Stomach (tissue), 9 donors: ENCODE measurements around the gene TGM2. TPM values are rescaled to one million over a fixed set of nuclear protein-coding genes. Genes with fewer than 3 reads are reported as not detected.

ENCODE experiments used
- DNase-seq, 2 donors: peaks; one replicate each; pipeline versions ENCODE4 v3.0.0 to v3.0.0-alpha.2; 2013 to 2019
- H3K27ac ChIP-seq, 5 donors: fragments of 200-600 bp in 4 of 5; sonication (generic) in 4 of 5; one replicate each; pipeline ENCODE4 v1.5.1; 2013 to 2019; ENCODE audit warnings: mild to moderate bottlenecking in 1 of 5, moderate library complexity in 1 of 5
- H3K27me3 ChIP-seq, 3 donors: fragments of 200-600 bp; sonication (generic); one replicate each; pipeline ENCODE4 v1.5.1; 2017 to 2019; ENCODE audit warnings: mixed run types in 1 of 3
- H3K36me3 ChIP-seq, 4 donors: fragments of 200-600 bp; sonication (generic); 1 replicate in 3 of 4; 2 replicates in 1 of 4; pipeline ENCODE4 v1.5.1; 2016 to 2019
- H3K4me1 ChIP-seq, 4 donors: fragments of 200-600 bp; sonication (generic); one replicate each; pipeline ENCODE4 v1.5.1; 2016 to 2019
- H3K4me3 ChIP-seq, 4 donors: fragments of 200-600 bp; sonication (generic) in 3 of 4; one replicate each; pipeline ENCODE4 v1.5.1; 2016 to 2019; ENCODE audit warnings: mild to moderate bottlenecking in 1 of 4
- H3K9me3 ChIP-seq, 4 donors: fragments of 200-600 bp; sonication (generic); one replicate each; pipeline ENCODE4 v1.5.1; 2016 to 2019
- EP300 ChIP-seq: sonication (generic); formaldehyde crosslinking; IDR thresholded peaks from one replicate; pipeline ENCODE4 v1.6.1; 2017; ENCODE audit warnings: antibody characterized with exemption
- POLR2A ChIP-seq, 4 donors: fragments of 450-650 bp; IDR thresholded peaks; one replicate each; pipeline ENCODE4 v1.6.1; 2016; ENCODE audit warnings: antibody characterized with exemption in 4 of 4, control low read depth in 2 of 4, mild to moderate bottlenecking in 1 of 4, moderate library complexity in 1 of 4
- POLR2AphosphoS5 ChIP-seq, 3 donors: sonication (generic); formaldehyde crosslinking; IDR thresholded peaks; one replicate each; pipeline ENCODE4 v1.6.1; 2016; ENCODE audit warnings: antibody characterized with exemption in 3 of 3
- WGBS, 5 donors: extraction: QIAGEN DNeasy Blood & Tissue Kit in 3 of 5; methylation state at CpG; one replicate each; pipeline versions ENCODE4 v1.1.5 to v1.1.7; 2013 to 2018; 5-methylcytosine and 5-hydroxymethylcytosine counted together
- intact Hi-C: fragments of 100-400 bp; cut with DNase I; formaldehyde crosslinking; loops from one replicate; pipeline ENCODE4 v1.15.1; 2023; ENCODE audit warnings: low total_unique reads
- polyA plus RNA-seq, 3 donors: library from polyadenylated mRNA; stranded (reverse); fragments of 200-250 nt; gene quantifications; one replicate each; pipeline ENCODE4 v1.2.3, GENCODE V29; 2013
- total RNA-seq, 5 donors: library from RNA; depleted of rRNA; stranded (reverse); fragments of >200 nt; gene quantifications; one replicate each; pipeline versions ENCODE4 v1.1.0 to v1.2.3, GENCODE V29; 2014 to 2016
- TF ChIP-seq, protein P1 (sequence below), 7 experiments: fragments of 450-650 bp in 4 of 7; fragments of 200-600 bp in 3 of 7; sonication (generic) in 3 of 7; IDR thresholded peaks; one replicate each; pipeline ENCODE4 v1.5.1; 2016 to 2019; ENCODE audit warnings: antibody characterized with exemption in 7 of 7, control low read depth in 2 of 7, mild to moderate bottlenecking in 1 of 7
- donor health status: healthy with polysubstance abuse.
- donor health status: Bipolar disorder and iron deficiency.
- donor health status: healthy.

TGM2 gene
- total and polyA plus RNA-seq, 8 donors: 16.2 to 195 (median 33.3) TPM

- no peaks in the 10 kb centered on the region for H3K9me3 ChIP-seq
- H3K36me3 ChIP-seq: peaks cover 0 to 22% (median 10%) of the 10 kb centered on the region in 4 donors
- intact Hi-C loops: no loop called here
- WGBS, 5 donors: 39 to 62% (median 55%) methylated on average over 6 to 7 of the region's 7 CpGs
- peak; percentile 6 to 33 for DNase-seq
- H3K27ac ChIP-seq: peak overlapping the region; percentile 67 to 88 (median 75)
- no peaks in the 10 kb centered on the region for H3K27me3 ChIP-seq
- no peak overlapping the region for H3K4me3 ChIP-seq
- TF ChIP-seq POLR2AphosphoS5 (IDR thresholded peaks at IDR 0.05): no peak
- TF ChIP-seq POLR2A (IDR thresholded peaks at IDR 0.05): no peak
- no peak for TF ChIP-seq EP300
- TF ChIP-seq, protein P1, sequence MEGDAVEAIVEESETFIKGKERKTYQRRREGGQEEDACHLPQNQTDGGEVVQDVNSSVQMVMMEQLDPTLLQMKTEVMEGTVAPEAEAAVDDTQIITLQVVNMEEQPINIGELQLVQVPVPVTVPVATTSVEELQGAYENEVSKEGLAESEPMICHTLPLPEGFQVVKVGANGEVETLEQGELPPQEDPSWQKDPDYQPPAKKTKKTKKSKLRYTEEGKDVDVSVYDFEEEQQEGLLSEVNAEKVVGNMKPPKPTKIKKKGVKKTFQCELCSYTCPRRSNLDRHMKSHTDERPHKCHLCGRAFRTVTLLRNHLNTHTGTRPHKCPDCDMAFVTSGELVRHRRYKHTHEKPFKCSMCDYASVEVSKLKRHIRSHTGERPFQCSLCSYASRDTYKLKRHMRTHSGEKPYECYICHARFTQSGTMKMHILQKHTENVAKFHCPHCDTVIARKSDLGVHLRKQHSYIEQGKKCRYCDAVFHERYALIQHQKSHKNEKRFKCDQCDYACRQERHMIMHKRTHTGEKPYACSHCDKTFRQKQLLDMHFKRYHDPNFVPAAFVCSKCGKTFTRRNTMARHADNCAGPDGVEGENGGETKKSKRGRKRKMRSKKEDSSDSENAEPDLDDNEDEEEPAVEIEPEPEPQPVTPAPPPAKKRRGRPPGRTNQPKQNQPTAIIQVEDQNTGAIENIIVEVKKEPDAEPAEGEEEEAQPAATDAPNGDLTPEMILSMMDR (IDR thresholded peaks at IDR 0.05): no peak
- peaks cover 33 to 48% (median 37%) of the 10 kb centered on the region in 4 donors for H3K4me1 ChIP-seq
Observed at GRCh38 chr20:38126146-38126921, 38.7 kb downstream of the TGM2 start.

DNA sequence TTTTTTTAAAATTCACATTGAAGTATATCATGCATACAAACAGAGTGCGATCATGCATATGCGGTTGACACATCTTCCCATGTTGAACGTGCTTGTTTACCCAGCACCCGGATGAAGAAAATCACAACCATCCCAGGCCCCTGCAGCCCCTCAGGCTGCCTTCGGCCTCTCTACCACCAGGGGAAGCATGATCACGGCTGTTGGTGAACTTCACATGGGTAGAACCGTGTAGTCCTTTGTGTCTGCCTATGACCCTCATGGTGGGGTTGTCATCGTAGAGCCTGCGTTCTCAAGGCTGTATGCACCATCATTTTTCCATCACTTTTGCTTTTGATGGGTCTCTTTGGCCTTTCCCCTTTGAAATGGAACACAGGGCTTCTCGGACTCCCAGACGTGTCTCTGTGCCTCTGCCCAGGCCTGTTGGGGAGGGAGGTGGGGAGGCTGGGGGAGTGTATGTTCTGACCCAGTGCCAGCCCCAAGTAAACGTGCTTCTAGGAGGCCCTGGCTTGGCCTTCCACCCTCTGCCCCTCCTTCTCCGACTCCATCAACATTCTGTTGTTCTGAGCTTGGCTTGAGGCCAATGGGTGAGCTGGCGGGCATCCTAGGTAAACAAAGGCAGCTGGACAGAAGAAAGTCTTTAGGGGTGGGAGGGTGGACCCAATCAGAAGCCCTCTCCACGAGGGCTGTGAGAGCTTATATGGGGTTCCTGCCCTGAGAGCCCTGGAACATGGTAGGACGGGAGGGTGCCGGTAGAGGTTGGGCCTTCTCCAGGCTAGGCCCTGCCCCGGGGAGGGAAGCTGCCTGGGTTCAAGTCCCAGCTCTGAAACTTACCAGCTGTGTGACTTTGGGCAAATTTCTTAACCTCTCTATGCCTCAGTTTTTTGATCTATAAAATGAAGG lies 39.7 kb downstream of the TGM2 start:
- Histone ChIP-seq H3K9me3 (no peaks in the 10 kb centered on the region), H3K27ac (peak overlapping the region; percentile 22 to 88 (median 75)), H3K4me3 (no peak overlapping the region), H3K36me3 (peaks cover 0 to 13% (median 6%) of the 10 kb centered on the region in 4 donors), H3K4me1 (peaks cover 33 to 48% (median 37%) of the 10 kb centered on the region in 4 donors), H3K27me3 (no peaks in the 10 kb centered on the region)
- no peak for TF ChIP-seq EP300
- peak; percentile 28 to 71 (median 40) for TF ChIP-seq POLR2AphosphoS5 (IDR thresholded peaks at IDR 0.05)
- 24 to 60% (median 28%) methylated on average over 14 to 18 of the region's 18 CpGs for WGBS, 5 donors
- peak; percentile 92 to 95 for DNase-seq
- intact Hi-C loops: no loop called here

- 20 to 26% (median 23%) methylated on average over 4 of the region's 4 CpGs for WGBS, 5 donors
- Histone ChIP-seq H3K9me3 (no peaks in the 10 kb centered on the region), H3K27me3 (no peaks in the 10 kb centered on the region), H3K4me3 (no peak overlapping the region), H3K36me3 (no peaks in the 10 kb centered on the region), H3K4me1 (peaks cover 33 to 48% (median 37%) of the 10 kb centered on the region in 4 donors), H3K27ac (peak overlapping the region in 4 of 5 donors; percentile 59 to 71 (median 60))
- intact Hi-C loops: no loop called here
- DNase-seq: peak; percentile 24 to 61
- TF ChIP-seq, protein P1 (IDR thresholded peaks at IDR 0.05): no peak
- peak in 1 of 3 donors; percentile 58 for TF ChIP-seq POLR2AphosphoS5 (IDR thresholded peaks at IDR 0.05)
Observed at GRCh38 chr20:38123021-38123587, 42.0 kb downstream of the TGM2 start.

GRCh38 chr20:38121741-38122140 lies 43.3 kb downstream of the TGM2 start:
- Histone ChIP-seq H3K4me3 (no peak overlapping the region), H3K9me3 (no peaks in the 10 kb centered on the region), H3K36me3 (no peaks in the 10 kb centered on the region), H3K4me1 (peaks cover 27 to 34% (median 30%) of the 10 kb centered on the region in 4 donors), H3K27ac (no peak overlapping the region), H3K27me3 (no peaks in the 10 kb centered on the region)
- peak in 1 of 2 donors; percentile 2 for DNase-seq
- whole genome bisulfite sequencing, 5 donors: 89 to 97% (median 92%) methylated on average over 4 of the region's 4 CpGs
- intact Hi-C loops: no loop called here
- TF ChIP-seq POLR2A (IDR thresholded peaks at IDR 0.05): no peak

GRCh38 chr20:38120625-38120988 lies 44.5 kb downstream of the TGM2 start:
- no peak for TF ChIP-seq EP300
- no peak for TF ChIP-seq POLR2A (IDR thresholded peaks at IDR 0.05)
- TF ChIP-seq POLR2AphosphoS5 (IDR thresholded peaks at IDR 0.05): no peak
- TF ChIP-seq, protein P1 (IDR thresholded peaks at IDR 0.05): no peak
- WGBS, 5 donors: 88 to 100% (median 95%) methylated on average over 4 of the region's 4 CpGs
- H3K4me1 ChIP-seq: peaks cover 16 to 23% (median 19%) of the 10 kb centered on the region in 4 donors
- no peaks in the 10 kb centered on the region for H3K9me3 ChIP-seq
- no peaks in the 10 kb centered on the region for H3K27me3 ChIP-seq
- H3K36me3 ChIP-seq: no peaks in the 10 kb centered on the region
- H3K27ac ChIP-seq: no peak overlapping the region
- DNase-seq: no peak
- intact Hi-C loops: no loop called here
- no peak overlapping the region for H3K4me3 ChIP-seq
